ENCODE measurements around the gene ART1.

GRCh38 chr11:3642071-3642951 is 2.6 kb upstream of the ART1 start:
- TF ChIP-seq YY1 (IDR thresholded peaks at IDR 0.05; ENCODE audit: insufficient read depth, insufficient read length) (no peak), ZNF274 (IDR thresholded peaks at IDR 0.05; ENCODE audit: low read depth, low read length) (no peak), SUZ12 (IDR thresholded peaks at IDR 0.05; ENCODE audit: extremely low read depth, insufficient read depth, insufficient read length) (no peak)

Measured in NT2/D1 (cell line).